Adrenal gland (tissue), 5 donors: Measurements from ENCODE around the gene ADCY4.

Source experiments
- CTCF ChIP-seq, 6 experiments: fragments of 450-650 bp in 4 of 6; fragments of 200-600 bp in 2 of 6; sonication (generic) in 1 of 6; IDR thresholded peaks; 1 replicate in 5 of 6; 2 replicates in 1 of 6; pipeline versions ENCODE4 v1.5.1 to v1.8.0; 2016 to 2021; ENCODE audit warnings: antibody characterized with exemption in 6 of 6, mild to moderate bottlenecking in 2 of 6, moderate library complexity in 1 of 6
- POLR2A ChIP-seq, 2 donors: fragments of 450-650 bp; IDR thresholded peaks; one replicate each; pipeline ENCODE4 v1.6.1; 2017; ENCODE audit warnings: antibody characterized with exemption in 2 of 2, mild to moderate bottlenecking in 2 of 2, moderate library complexity in 1 of 2
- donor health status: DM: no; HTN: no; CAD: no.

- TF ChIP-seq POLR2A (IDR thresholded peaks at IDR 0.05) (no peak), CTCF (IDR thresholded peaks at IDR 0.05) (no peak)
These were observed 2.9 kb upstream of the ADCY4 start for GRCh38 chr14:24337824-24338175.
